Smooth muscle cell (in vitro differentiated cells): Measurements from ENCODE around the gene SENP1. TPM values are rescaled to one million over a fixed set of nuclear protein-coding genes. Genes with fewer than 3 reads are reported as not detected.
A peak's percentile ranks its signal among the peaks of the same experiment; 100 is the strongest.

Experiments used
- DNase-seq: peaks from one replicate; lab custom pipeline; 2025; ENCODE audit not compliant: unreplicated experiment; lab: John Stamatoyannopoulos, UW
- H2AFZ ChIP-seq: fragments of 200-600 bp; sonication (generic); 2 replicates; pipeline ENCODE4 v1.6.0; 2016; ENCODE audit warnings: antibody characterized with exemption, low read depth, mild to moderate bottlenecking
- H3F3A ChIP-seq: fragments of 200-600 bp; sonication (generic); 2 replicates; pipeline ENCODE4 v1.6.0; 2017; ENCODE audit warnings: antibody characterized with exemption, low read depth
- H3K27ac ChIP-seq: fragments of 200-600 bp; sonication (generic); 2 replicates; pipeline ENCODE4 v1.5.1; 2016; ENCODE audit warnings: low read depth, mild to moderate bottlenecking
- H3K27me3 ChIP-seq: fragments of 200-600 bp; sonication (generic); 2 replicates; pipeline ENCODE4 v1.6.1; 2016; ENCODE audit warnings: low read depth, mild to moderate bottlenecking
- H3K36me3 ChIP-seq: fragments of 200-600 bp; sonication (generic); 2 replicates; pipeline ENCODE4 v1.5.1; 2016; ENCODE audit warnings: low read depth
- H3K4me1 ChIP-seq: fragments of 200-600 bp; sonication (generic); 2 replicates; pipeline ENCODE4 v1.5.1; 2016; ENCODE audit warnings: low read depth
- H3K4me2 ChIP-seq: fragments of 200-600 bp; sonication (generic); 2 replicates; pipeline ENCODE4 v1.6.0; 2016; ENCODE audit warnings: mild to moderate bottlenecking
- H3K4me3 ChIP-seq: fragments of 200-600 bp; sonication (generic); 2 replicates; pipeline ENCODE4 v1.5.1; 2016; ENCODE audit warnings: mild to moderate bottlenecking
- H3K79me2 ChIP-seq: fragments of 200-600 bp; sonication (generic); 2 replicates; pipeline ENCODE4 v1.6.0; 2016; ENCODE audit warnings: low read depth, mild to moderate bottlenecking
- H3K9ac ChIP-seq: fragments of 200-600 bp; sonication (generic); 2 replicates; pipeline ENCODE4 v1.6.0; 2016; ENCODE audit warnings: low read depth
- H3K9me3 ChIP-seq: fragments of 200-600 bp; sonication (generic); replicated peaks from 2 replicates; pipeline ENCODE4 v1.5.1; 2016; ENCODE audit warnings: low read depth
- H4K20me1 ChIP-seq: fragments of 200-600 bp; sonication (generic); 2 replicates; pipeline ENCODE4 v1.6.0; 2016; ENCODE audit warnings: low read depth
- WGBS: methylation state at CpG from one replicate; pipeline ENCODE4 v1.1.7; 2016; ENCODE audit warnings: low lambda C conversion rate; 5-methylcytosine and 5-hydroxymethylcytosine counted together
- polyA plus RNA-seq: library from polyadenylated mRNA; unstranded; fragments of >200 nt; fragmentation: Nextera tagmentation; extraction: Ambion mirVana; gene quantifications from 2 replicates; pipeline ENCODE4 v1.2.1, GENCODE V29; 2016
- total RNA-seq: library from RNA; depleted of rRNA; stranded (reverse); fragments of >200 nt; gene quantifications from 2 replicates; pipeline ENCODE4 v1.2.3, GENCODE V29; 2014
- TF ChIP-seq, protein P1 (sequence below): fragments of 200-600 bp; sonication (generic); IDR thresholded peaks from 2 replicates; pipeline ENCODE4 v1.5.1; 2017; ENCODE audit warnings: borderline replicate concordance, mild to moderate bottlenecking, antibody characterized with exemption; ENCODE audit not compliant: insufficient read depth, poor library complexity, severe bottlenecking

Gene SENP1
- total and polyA plus RNA-seq, 2 experiments from 2014 or later, result 6.7 to 25.8 TPM

DNA sequence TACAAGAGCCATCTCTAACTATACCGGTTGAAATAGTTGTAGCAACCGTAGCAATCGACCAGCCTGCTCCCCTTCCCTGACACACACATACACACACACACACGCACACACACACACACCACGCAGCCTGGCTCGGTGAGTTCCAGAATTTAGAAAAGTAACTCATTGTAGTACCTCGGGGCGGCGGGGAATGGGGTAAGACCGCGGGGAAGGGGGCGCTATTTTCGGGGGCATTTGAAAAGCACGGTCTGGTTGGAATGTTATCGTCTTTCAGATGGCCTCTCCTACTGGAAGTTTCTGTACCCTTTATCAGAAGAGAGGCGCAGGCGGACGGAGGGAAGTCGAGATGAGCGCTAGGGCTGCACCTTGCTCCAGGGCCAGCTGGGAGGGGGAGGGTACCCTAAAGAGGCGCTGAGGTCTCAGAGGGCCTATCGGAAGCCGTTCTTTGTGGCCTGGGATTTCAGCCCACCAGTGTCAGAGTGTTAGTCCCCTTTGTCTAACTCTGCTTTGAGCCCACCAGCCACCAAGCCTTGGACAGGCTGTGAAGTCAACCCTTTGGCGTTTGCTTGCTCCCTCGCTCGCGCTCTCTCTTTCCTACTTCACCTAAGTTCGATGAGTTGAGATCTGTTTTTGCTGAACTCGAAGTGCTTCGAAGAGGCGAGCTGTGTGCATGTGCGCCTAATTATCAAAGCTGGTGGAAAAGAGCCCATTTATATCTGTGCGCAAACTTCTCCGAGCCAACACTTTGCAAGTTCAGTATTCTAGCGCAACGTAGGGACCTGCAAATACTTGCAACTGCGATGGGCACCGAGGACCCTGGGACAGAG is 102.4 kb downstream of the SENP1 start:
- peaks cover 6% of the 10 kb centered on the region for H3F3A ChIP-seq

DNA sequence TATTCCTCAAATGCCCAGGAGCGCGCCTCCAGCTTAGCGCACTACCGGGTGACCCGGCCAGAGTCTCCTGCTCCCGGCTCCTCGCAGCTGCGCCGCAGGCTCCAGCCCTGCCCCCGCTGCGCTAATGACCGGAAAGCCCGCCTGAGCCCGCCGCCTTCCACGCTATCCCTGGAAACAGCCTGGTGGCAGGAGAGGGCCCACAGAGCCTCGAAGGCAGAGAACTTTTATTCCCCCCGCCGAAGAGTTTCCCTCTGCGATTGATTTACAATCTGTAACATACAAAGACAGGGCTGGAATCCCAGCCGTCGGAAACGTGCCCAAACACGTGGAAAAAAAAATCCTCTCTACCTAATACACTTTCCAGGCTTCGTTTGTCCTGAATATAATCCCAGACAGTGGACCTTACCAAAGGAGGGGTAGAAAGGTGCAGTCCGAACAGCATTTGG is 103.1 kb downstream of the SENP1 start:
- peak overlapping the region; percentile 59 for H3K4me3 ChIP-seq

More for the DNA sequence above, 102.4 kb downstream of the SENP1 start:
- Histone ChIP-seq H2AFZ (no peak overlapping the region), H3K4me3 (peak overlapping the region; percentile 59), H3K27me3 (peaks cover 75% of the 10 kb centered on the region), H3K79me2 (no peaks in the 10 kb centered on the region), H3K27ac (no peak overlapping the region), H4K20me1 (no peaks in the 10 kb centered on the region), H3K9ac (no peak overlapping the region), H3K36me3 (no peaks in the 10 kb centered on the region), H3K4me1 (peaks cover 29% of the 10 kb centered on the region), H3K4me2 (peak overlapping the region; percentile 98), H3K9me3 (no peaks in the 10 kb centered on the region)
- WGBS, result 10% methylated on average over 38 of the region's 38 CpGs
- DNase-seq, result no peak
- TF ChIP-seq, protein P1, sequence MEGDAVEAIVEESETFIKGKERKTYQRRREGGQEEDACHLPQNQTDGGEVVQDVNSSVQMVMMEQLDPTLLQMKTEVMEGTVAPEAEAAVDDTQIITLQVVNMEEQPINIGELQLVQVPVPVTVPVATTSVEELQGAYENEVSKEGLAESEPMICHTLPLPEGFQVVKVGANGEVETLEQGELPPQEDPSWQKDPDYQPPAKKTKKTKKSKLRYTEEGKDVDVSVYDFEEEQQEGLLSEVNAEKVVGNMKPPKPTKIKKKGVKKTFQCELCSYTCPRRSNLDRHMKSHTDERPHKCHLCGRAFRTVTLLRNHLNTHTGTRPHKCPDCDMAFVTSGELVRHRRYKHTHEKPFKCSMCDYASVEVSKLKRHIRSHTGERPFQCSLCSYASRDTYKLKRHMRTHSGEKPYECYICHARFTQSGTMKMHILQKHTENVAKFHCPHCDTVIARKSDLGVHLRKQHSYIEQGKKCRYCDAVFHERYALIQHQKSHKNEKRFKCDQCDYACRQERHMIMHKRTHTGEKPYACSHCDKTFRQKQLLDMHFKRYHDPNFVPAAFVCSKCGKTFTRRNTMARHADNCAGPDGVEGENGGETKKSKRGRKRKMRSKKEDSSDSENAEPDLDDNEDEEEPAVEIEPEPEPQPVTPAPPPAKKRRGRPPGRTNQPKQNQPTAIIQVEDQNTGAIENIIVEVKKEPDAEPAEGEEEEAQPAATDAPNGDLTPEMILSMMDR, result no peak

DNA sequence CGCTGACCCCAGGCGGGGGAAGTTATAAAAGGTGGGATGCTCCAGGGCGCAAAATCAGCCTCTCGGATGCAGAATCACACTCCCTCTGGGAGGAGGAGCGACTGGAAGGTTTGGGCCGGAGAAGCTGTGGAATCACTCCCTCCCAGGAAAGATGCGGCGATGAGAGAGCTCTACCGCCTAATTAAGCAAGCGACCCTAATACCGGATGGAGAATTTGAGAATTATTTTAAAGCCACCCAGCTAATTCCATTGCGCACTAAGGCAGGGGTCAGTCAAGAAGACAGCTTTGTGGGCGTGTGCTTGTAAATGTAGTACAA is 103.5 kb downstream of the SENP1 start:
- no peak overlapping the region for H3K27ac ChIP-seq
- no peak overlapping the region for H3K9ac ChIP-seq
- TF ChIP-seq, protein P1, result no peak
- no peaks in the 10 kb centered on the region for H3K79me2 ChIP-seq
- WGBS, result 3% methylated on average over 13 of the region's 13 CpGs
- H4K20me1 ChIP-seq, result no peaks in the 10 kb centered on the region
- H3K36me3 ChIP-seq, result no peaks in the 10 kb centered on the region
- no peaks in the 10 kb centered on the region for H3K9me3 ChIP-seq
- no peak for DNase-seq
- H3F3A ChIP-seq, result peaks cover 6% of the 10 kb centered on the region
- H3K27me3 ChIP-seq, result peaks cover 75% of the 10 kb centered on the region
- peak overlapping the region; percentile 91 for H2AFZ ChIP-seq
- H3K4me2 ChIP-seq, result peak overlapping the region; percentile 98
- peak overlapping the region; percentile 59 for H3K4me3 ChIP-seq
- peaks cover 29% of the 10 kb centered on the region for H3K4me1 ChIP-seq

More for the DNA sequence above, 103.1 kb downstream of the SENP1 start:
- no peaks in the 10 kb centered on the region for H4K20me1 ChIP-seq
- no peaks in the 10 kb centered on the region for H3K36me3 ChIP-seq
- H3K9ac ChIP-seq, result no peak overlapping the region
- peaks cover 75% of the 10 kb centered on the region for H3K27me3 ChIP-seq
- H3K79me2 ChIP-seq, result no peaks in the 10 kb centered on the region
- peak; percentile 34 for DNase-seq
- H3K27ac ChIP-seq, result no peak overlapping the region
- no peaks in the 10 kb centered on the region for H3K9me3 ChIP-seq
- H3K4me1 ChIP-seq, result peaks cover 29% of the 10 kb centered on the region
- WGBS, result 3% methylated on average over 26 of the region's 26 CpGs
- TF ChIP-seq, protein P1, result no peak
- H3F3A ChIP-seq, result peaks cover 6% of the 10 kb centered on the region
- no peak overlapping the region for H2AFZ ChIP-seq
- H3K4me2 ChIP-seq, result peak overlapping the region; percentile 98
